Stimulated activated naive B cell treated with anti-CD40 and anti-IgM and Interleukin-4, amounts not matched to agents 10 μg/mL and 1 μg/mL and 100 μg/mL, for 72 hours (primary cell): ENCODE measurements around the gene KCNQ2.
A peak's percentile ranks its signal among the peaks of the same experiment; 100 is the strongest.
"Not testable (repeated sequence)": the region's sequence is repeated elsewhere in the genome, so short reads cannot be mapped to it uniquely, and the experiment has no call there.

Source experiments
- ATAC-seq, 2 donors: fragments of 150-1000 bp; cut with Tn5 transposase; replicated peaks; 2 replicates each; pipeline ENCODE4 v1.10.0; 2021; ENCODE audit warnings: moderate library complexity in 1 of 2
- DNase-seq: peaks from one replicate; pipeline ENCODE4 v3.0.0; 2021
- H3K27ac Mint-ChIP-seq: one replicate; pipeline ENCODE4 v1.8.0; 2022; ENCODE audit warnings: mild to moderate bottlenecking, mixed read lengths
- H3K27me3 Mint-ChIP-seq, 2 donors: one replicate each; pipeline ENCODE4 v1.8.0; 2022; ENCODE audit warnings: mixed read lengths in 2 of 2
- H3K36me3 Mint-ChIP-seq, 2 donors: one replicate each; pipeline ENCODE4 v1.8.0; 2022; ENCODE audit warnings: mixed read lengths in 2 of 2, mild to moderate bottlenecking in 1 of 2
- H3K4me1 Mint-ChIP-seq, 2 donors: one replicate each; pipeline ENCODE4 v1.8.0; 2022; ENCODE audit warnings: mixed read lengths in 2 of 2, mild to moderate bottlenecking in 1 of 2
- H3K4me3 Mint-ChIP-seq, 2 donors: one replicate each; pipeline ENCODE4 v1.8.0; 2022; ENCODE audit warnings: mild to moderate bottlenecking in 2 of 2, mixed read lengths in 2 of 2, moderate library complexity in 1 of 2
- H3K9me3 Mint-ChIP-seq, 2 donors: one replicate each; pipeline ENCODE4 v1.8.0; 2022; ENCODE audit warnings: mixed read lengths in 2 of 2, mild to moderate bottlenecking in 1 of 2

The KCNQ2 gene

DNA sequence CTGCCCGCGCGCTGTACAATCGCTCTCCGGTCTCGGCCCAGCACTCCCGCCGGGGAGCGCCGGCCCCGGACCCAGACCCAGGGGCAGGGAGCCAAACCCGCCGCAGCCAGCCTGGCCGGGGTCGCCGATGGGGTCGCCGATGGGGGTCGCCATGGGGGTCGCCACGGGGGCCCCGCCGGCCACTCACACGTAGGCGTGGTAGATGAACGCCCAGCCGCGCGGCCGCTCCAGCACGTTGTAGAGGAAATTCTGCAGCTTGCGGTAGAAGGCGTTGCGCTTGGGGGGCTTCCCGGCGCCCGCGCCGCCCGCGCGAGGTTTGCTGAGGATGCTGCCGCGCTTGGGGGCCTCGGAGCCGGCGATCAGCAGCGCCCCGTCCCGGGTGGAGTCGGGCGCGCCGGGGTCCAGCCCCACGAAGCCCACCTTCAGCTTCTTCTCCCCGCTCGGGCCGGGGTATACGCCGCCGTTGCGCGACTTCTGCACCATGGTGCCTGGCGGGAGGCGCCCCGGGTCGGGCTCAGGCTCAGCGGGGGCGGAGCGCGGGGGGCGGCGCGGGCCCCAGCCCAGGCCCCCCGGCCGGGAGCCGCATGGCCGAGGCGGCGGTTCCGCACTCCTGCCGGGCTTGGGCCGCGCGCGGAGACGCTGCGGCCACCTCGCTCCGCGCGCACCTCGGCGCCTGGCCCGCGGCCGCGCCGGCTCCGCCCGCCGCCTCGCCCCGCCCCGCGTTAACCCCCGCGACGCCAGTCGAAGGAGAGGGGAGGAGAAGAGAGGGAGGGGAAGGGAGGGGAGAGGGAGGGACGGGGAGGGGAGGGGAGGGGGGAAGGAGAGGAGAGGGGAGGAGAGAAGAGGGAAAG is at the start of gene KCNQ2:
TSS of gene KCNQ2 (minus strand) at position 675 of the 851 bp plus-strand sequence. CDS start at position 483, 192 bp downstream.
- peak within 1 kb of the TSS; percentile 44 to 48 for H3K4me3 Mint-ChIP-seq
- no peak for DNase-seq
- ATAC-seq, result no peak
- H3K27ac Mint-ChIP-seq, result no peak within 1 kb of the TSS
- H3K27me3 Mint-ChIP-seq, result peaks cover 55 to 78% of the 10 kb centered on the region in 2 donors
- H3K36me3 Mint-ChIP-seq, result no peaks in the 10 kb centered on the region
- H3K4me1 Mint-ChIP-seq, result peaks cover 15 to 17% of the 10 kb centered on the region in 2 donors
- no peaks in the 10 kb centered on the region for H3K9me3 Mint-ChIP-seq

DNA sequence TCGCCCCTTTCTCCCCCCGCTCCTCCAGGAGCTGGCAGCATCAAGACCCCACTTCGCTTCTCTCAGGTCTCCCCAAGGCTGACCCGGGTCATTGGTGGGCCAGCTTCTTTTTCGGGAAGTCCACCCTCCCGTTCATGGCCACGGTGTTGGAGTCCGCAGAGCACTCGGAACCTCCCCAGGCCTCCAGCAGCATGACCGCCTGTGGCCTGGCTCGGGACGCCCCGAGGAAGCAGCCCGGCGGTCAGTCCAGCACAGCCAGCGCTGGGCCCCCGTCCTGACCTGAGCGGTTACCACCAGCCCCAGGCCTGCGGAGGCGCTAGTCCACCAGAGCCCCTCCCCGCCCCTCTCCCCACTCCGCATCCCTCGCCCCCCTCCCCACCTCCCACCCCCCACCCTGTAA is 49.1 kb upstream of the KCNQ2 start:
- DNase-seq (no peak), ATAC-seq (no peak)
- Mint-ChIP-seq H3K9me3 (peaks cover 5 to 6% of the 10 kb centered on the region in 2 donors), H3K36me3 (peaks cover 20 to 30% of the 10 kb centered on the region in 2 donors), H3K27me3 (no peaks in the 10 kb centered on the region), H3K4me1 (peaks cover 22 to 54% of the 10 kb centered on the region in 2 donors), H3K27ac (peak overlapping the region; percentile 79), H3K4me3 (peak overlapping the region; percentile 89 to 90)

DNA sequence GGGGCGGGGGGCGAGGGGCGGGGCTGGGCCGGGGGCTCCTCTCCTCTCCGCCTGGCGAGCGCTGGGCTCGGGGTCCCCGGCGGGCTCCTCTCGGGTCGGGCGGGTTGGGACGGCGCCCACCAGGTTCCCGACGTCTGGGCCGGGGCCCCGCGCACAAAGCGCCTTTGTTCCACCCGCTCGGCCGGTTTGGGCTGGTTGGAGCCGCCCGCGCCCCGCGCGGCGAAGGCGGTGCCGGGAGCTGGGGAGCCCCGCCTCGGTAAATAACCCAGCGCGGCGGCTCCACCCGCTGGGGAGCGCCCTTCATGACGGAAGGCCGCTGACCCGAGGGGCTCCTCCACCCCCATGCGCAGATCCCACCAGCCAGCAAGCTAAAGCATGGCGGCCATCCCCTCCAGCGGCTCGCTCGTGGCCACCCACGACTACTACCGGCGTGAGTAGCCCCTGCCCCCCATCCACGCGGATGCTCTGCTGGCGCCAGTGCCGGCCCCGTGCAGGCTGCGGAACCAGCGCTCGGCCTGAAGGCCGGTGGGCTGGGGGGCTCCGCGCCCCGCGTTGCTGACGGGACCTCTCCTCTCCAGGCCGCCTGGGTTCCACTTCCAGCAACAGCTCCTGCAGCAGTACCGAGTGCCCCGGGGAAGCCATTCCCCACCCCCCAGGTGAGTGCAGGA is 48.6 kb upstream of the KCNQ2 start:
- Mint-ChIP-seq H3K4me3 (peak overlapping the region; percentile 89 to 90), H3K36me3 (peaks cover 20 to 30% of the 10 kb centered on the region in 2 donors), H3K27me3 (no peaks in the 10 kb centered on the region), H3K4me1 (peaks cover 22 to 49% of the 10 kb centered on the region in 2 donors), H3K27ac (peak overlapping the region; percentile 79), H3K9me3 (peaks cover 5 to 6% of the 10 kb centered on the region in 2 donors)
- DNase-seq (peak; percentile 66), ATAC-seq (peak; percentile 72 to 75)

DNA sequence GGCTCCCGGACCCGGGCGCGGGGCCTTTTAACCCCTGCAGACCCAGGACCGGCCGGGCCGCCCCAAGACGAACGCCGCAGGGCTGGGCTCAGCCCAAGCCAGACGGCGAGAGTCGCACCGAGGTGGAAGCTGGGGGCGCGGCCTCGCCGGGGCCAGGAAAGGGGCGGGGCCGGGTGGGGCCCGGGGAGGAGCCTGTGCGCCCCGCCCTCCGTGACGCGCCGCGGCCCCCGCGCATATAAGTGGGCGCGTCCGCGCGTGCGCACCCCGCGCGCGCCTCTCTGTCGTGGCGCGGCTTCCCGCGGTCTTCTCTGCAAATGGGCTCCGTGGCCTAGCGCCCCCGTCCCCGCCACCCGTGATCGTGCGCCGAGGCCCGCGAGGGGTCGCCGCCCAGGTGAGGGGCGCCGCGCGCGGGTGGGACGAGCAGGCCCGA is 48.1 kb upstream of the KCNQ2 start, which contains the start of gene PPDPF:
TSS of gene PPDPF (plus strand) at position 262 of the 430 bp plus-strand sequence. CDS start 544 bp downstream, outside the sequence.
- Mint-ChIP-seq H3K4me1 (peaks cover 19 to 43% of the 10 kb centered on the region in 2 donors), H3K4me3 (peak within 1 kb of the TSS; percentile 89 to 90), H3K27me3 (no peaks in the 10 kb centered on the region), H3K9me3 (peaks cover 5 to 6% of the 10 kb centered on the region in 2 donors), H3K36me3 (peaks cover 20 to 30% of the 10 kb centered on the region in 2 donors), H3K27ac (peak within 1 kb of the TSS; percentile 79)
- DNase-seq (peak; percentile 78), ATAC-seq (peak; percentile 84)

GRCh38 chr20:63519668-63520503 is 47.4 kb upstream of the KCNQ2 start:
- Mint-ChIP-seq H3K27ac (peak overlapping the region; percentile 31), H3K27me3 (peaks cover 0 to 4% of the 10 kb centered on the region in 2 donors), H3K9me3 (peaks cover 5 to 8% of the 10 kb centered on the region in 2 donors), H3K4me1 (peaks cover 16 to 38% of the 10 kb centered on the region in 2 donors), H3K4me3 (peak overlapping the region; percentile 77 to 87), H3K36me3 (peaks cover 20 to 30% of the 10 kb centered on the region in 2 donors)
- DNase-seq, result no peak
- peak; percentile 54 to 62 for ATAC-seq

- Mint-ChIP-seq H3K36me3 (peaks cover 18 to 29% of the 10 kb centered on the region in 2 donors), H3K4me3 (peak overlapping the region; percentile 77 to 87), H3K27ac (peak overlapping the region; percentile 25), H3K27me3 (peaks cover 0 to 4% of the 10 kb centered on the region in 2 donors), H3K4me1 (peaks cover 15 to 30% of the 10 kb centered on the region in 2 donors), H3K9me3 (peaks cover 8 to 10% of the 10 kb centered on the region in 2 donors)
- DNase-seq (no peak), ATAC-seq (no peak)
Observed at GRCh38 chr20:63518946-63519667, 46.7 kb upstream of the KCNQ2 start.

- no peak for DNase-seq
- ATAC-seq, result no peak
- H3K36me3 Mint-ChIP-seq, result peaks cover 11 to 23% of the 10 kb centered on the region in 2 donors
- peaks cover 12 to 24% of the 10 kb centered on the region in 2 donors for H3K4me1 Mint-ChIP-seq
- no peak overlapping the region for H3K27ac Mint-ChIP-seq
- H3K27me3 Mint-ChIP-seq, result peaks cover 3 to 6% of the 10 kb centered on the region in 2 donors
- peaks cover 4 to 6% of the 10 kb centered on the region in 2 donors for H3K9me3 Mint-ChIP-seq
- no peak overlapping the region for H3K4me3 Mint-ChIP-seq
Observed at GRCh38 chr20:63518351-63518861, 46.0 kb upstream of the KCNQ2 start.

GRCh38 chr20:63517376-63518309 is 45.2 kb upstream of the KCNQ2 start:
- H3K9me3 Mint-ChIP-seq, result peaks cover 4 to 6% of the 10 kb centered on the region in 2 donors
- ATAC-seq (no peak), DNase-seq (no peak)
- peaks cover 5 to 22% of the 10 kb centered on the region in 2 donors for H3K36me3 Mint-ChIP-seq
- H3K4me3 Mint-ChIP-seq, result no peak overlapping the region
- H3K27ac Mint-ChIP-seq, result no peak overlapping the region
- peaks cover 10 to 14% of the 10 kb centered on the region in 2 donors for H3K27me3 Mint-ChIP-seq
- peaks cover 11 to 21% of the 10 kb centered on the region in 2 donors for H3K4me1 Mint-ChIP-seq

DNA sequence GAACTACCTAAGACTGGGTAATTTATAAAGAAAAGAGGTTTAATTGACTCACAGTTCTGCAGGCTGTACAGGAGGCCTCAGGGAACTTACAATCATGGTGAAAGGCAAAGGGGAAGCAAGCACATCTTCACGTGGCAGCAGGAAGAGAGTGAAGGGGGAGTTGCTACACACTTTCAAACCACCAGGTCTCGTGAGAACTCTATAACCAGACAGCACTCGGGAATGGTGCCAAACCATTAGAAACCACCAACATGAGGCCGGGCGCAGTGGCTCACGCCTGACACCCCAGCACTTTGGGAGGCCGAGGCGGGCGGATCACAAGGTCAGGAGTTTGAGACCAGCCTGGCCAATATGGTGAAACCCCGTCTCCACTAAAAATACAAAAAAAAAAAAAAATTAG is 42.1 kb upstream of the KCNQ2 start:
- H3K27ac Mint-ChIP-seq, H3K4me1 Mint-ChIP-seq, DNase-seq, H3K4me3 Mint-ChIP-seq, H3K9me3 Mint-ChIP-seq: not testable (repeated sequence)
- ATAC-seq, result peak; percentile 27 to 38
- Mint-ChIP-seq H3K27me3 (peaks cover 28 to 33% of the 10 kb centered on the region in 2 donors), H3K36me3 (peaks cover 2 to 11% of the 10 kb centered on the region in 2 donors)

DNA sequence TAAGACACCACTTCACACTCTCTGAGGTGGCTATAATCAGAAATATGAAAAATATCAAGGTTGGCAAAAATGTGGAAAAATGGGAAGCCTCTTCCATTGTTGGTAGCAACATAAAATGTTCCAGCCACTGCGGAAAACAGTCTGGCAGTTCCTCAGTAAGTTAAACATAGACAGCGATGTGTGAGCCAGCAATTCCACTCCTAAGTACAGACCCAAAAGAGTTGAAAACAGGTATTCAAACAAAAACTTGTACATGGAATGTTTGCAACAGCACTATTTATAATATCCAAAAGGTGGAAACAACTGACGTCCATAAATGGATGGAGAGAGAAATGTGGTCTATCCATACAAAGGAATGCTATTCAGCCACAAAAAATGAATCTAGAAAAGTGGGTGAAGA is 40.8 kb upstream of the KCNQ2 start:
- Mint-ChIP-seq H3K36me3 (peaks cover 2 to 11% of the 10 kb centered on the region in 2 donors), H3K9me3 (peaks cover 4% of the 10 kb centered on the region in 2 donors), H3K27ac (no peak overlapping the region), H3K4me1 (peaks cover 0 to 3% of the 10 kb centered on the region in 2 donors), H3K27me3 (peaks cover 38 to 43% of the 10 kb centered on the region in 2 donors), H3K4me3 (no peak overlapping the region)
- ATAC-seq (no peak), DNase-seq (no peak)

DNA sequence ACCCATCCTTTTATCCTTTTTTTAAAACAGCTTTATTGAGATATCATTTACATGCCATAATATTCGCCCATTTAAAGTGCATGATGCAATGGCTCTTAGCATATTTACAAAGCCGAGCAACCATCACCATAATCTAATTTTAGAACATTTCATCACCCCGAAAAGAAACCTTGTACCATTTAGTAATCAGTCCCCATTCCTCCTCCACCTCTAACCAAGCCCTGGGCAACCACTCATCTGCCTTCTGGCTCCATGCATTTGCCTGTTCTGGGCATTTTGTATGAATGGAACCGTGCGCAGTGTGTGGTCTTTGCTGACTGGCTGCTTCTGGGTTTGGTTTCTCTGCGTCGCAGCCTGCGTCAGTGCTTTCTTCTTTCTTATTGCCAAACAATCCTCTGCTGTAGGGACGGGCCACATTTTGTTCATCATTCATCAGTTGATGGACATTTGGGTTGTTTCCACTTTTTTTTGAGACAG is 36.7 kb upstream of the KCNQ2 start:
- no peak for DNase-seq
- no peak for ATAC-seq
- Mint-ChIP-seq H3K27me3 (peaks cover 44 to 66% of the 10 kb centered on the region in 2 donors), H3K4me3 (no peak overlapping the region), H3K36me3 (peaks cover 0 to 11% of the 10 kb centered on the region in 2 donors), H3K4me1 (peaks cover 0 to 2% of the 10 kb centered on the region in 2 donors), H3K27ac (no peak overlapping the region), H3K9me3 (peaks cover 4 to 10% of the 10 kb centered on the region in 2 donors)
